Mesothelial cell of epicardium (in vitro differentiated cells): ENCODE data around the gene TXNDC15. TPM values are rescaled to one million over a fixed set of nuclear protein-coding genes. Genes with fewer than 3 reads are reported as not detected.

Experiments
- DNase-seq, 2 experiments: peaks; one replicate each; pipeline ENCODE4 v3.0.0; 2021; ENCODE audit warnings: low spot score in 2 of 2; ENCODE audit not compliant: unreplicated experiment in 2 of 2
- H3K27ac Mint-ChIP-seq: 2 replicates; pipeline ENCODE4 v1.8.0; 2021; ENCODE audit warnings: mixed read lengths
- H3K27me3 Mint-ChIP-seq: 2 replicates; pipeline ENCODE4 v1.8.0; 2021; ENCODE audit warnings: low read depth, mixed read lengths
- H3K36me3 Mint-ChIP-seq: 2 replicates; pipeline ENCODE4 v1.8.0; 2021; ENCODE audit warnings: mixed read lengths
- H3K4me1 Mint-ChIP-seq: 2 replicates; pipeline ENCODE4 v1.8.0; 2021; ENCODE audit warnings: mixed read lengths
- H3K4me3 Mint-ChIP-seq: 2 replicates; pipeline ENCODE4 v1.8.0; 2021; ENCODE audit warnings: mild to moderate bottlenecking, moderate library complexity, mixed read lengths
- H3K9me3 Mint-ChIP-seq: 2 replicates; pipeline ENCODE4 v1.8.0; 2021; ENCODE audit warnings: mixed read lengths
- CTCF ChIP-seq: fragments of 200-600 bp; sonication (generic); IDR thresholded peaks from one replicate; pipeline ENCODE4 v1.5.0; 2021; ENCODE audit warnings: antibody characterized with exemption; ENCODE audit not compliant: unreplicated experiment
- total RNA-seq: library from RNA; stranded (reverse); gene quantifications from 3 replicates; pipeline ENCODE4 v1.2.1, GENCODE V29; 2021

The TXNDC15 gene
- total RNA-seq, 1 donor from 2014 or later = 48.9 TPM

DNA sequence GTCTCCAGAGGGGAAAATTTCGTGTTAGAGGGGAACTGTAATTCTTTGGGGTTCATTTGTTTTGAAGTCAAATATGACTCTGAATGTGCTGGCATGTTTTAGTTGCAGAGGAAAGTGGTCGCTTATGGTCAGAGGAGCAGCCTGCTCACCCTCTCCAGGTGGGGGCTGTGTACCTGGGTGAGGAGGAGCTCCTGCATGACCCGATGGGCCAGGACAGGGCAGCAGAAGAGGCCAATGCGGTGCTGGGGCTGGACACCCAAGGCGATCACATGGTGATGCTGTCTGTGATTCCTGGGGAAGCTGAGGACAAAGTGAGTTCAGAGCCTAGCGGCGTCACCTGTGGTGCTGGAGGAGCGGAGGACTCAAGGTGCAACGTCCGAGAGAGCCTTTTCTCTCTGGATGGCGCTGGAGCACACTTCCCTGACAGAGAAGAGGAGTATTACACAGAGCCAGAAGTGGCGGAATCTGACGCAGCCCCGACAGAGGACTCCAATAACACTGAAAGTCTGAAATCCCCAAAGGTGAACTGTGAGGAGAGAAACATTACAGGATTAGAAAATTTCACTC, 13.5 kb downstream of the TXNDC15 start:
- Mint-ChIP-seq H3K4me1 (no peaks in the 10 kb centered on the region), H3K9me3 (peaks cover 7% of the 10 kb centered on the region), H3K27me3 (no peaks in the 10 kb centered on the region), H3K4me3 (no peak overlapping the region), H3K36me3 (peaks cover 47% of the 10 kb centered on the region), H3K27ac (no peak overlapping the region)
- no peak for TF ChIP-seq CTCF
- no peak for DNase-seq

- Mint-ChIP-seq H3K9me3 (peaks cover 7% of the 10 kb centered on the region), H3K4me3 (no peak overlapping the region), H3K27ac (no peak overlapping the region), H3K27me3 (no peaks in the 10 kb centered on the region), H3K4me1 (no peaks in the 10 kb centered on the region), H3K36me3 (peaks cover 55% of the 10 kb centered on the region)
- no peak for DNase-seq
- TF ChIP-seq CTCF = no peak
Measured at GRCh38 chr5:134889335-134889734, 15.2 kb downstream of the TXNDC15 start.

GRCh38 chr5:134891473-134891872, 17.3 kb downstream of the TXNDC15 start:
- Mint-ChIP-seq H3K27me3 (no peaks in the 10 kb centered on the region), H3K4me1 (no peaks in the 10 kb centered on the region), H3K27ac (no peak overlapping the region), H3K4me3 (no peak overlapping the region), H3K9me3 (peaks cover 7% of the 10 kb centered on the region), H3K36me3 (peaks cover 56% of the 10 kb centered on the region)
- DNase-seq = no peak
- no peak for TF ChIP-seq CTCF

GRCh38 chr5:134892282-134892681, 18.1 kb downstream of the TXNDC15 start:
- no peak for TF ChIP-seq CTCF
- no peak for DNase-seq
- peaks cover 7% of the 10 kb centered on the region for H3K9me3 Mint-ChIP-seq
- H3K27me3 Mint-ChIP-seq = no peaks in the 10 kb centered on the region
- no peaks in the 10 kb centered on the region for H3K4me1 Mint-ChIP-seq
- H3K36me3 Mint-ChIP-seq = peaks cover 56% of the 10 kb centered on the region
- no peak overlapping the region for H3K4me3 Mint-ChIP-seq
- no peak overlapping the region for H3K27ac Mint-ChIP-seq

GRCh38 chr5:134892926-134893325, 18.8 kb downstream of the TXNDC15 start:
- no peaks in the 10 kb centered on the region for H3K27me3 Mint-ChIP-seq
- H3K9me3 Mint-ChIP-seq = peaks cover 7% of the 10 kb centered on the region
- no peak overlapping the region for H3K27ac Mint-ChIP-seq
- no peak overlapping the region for H3K4me3 Mint-ChIP-seq
- DNase-seq = no peak
- H3K36me3 Mint-ChIP-seq = peaks cover 50% of the 10 kb centered on the region
- H3K4me1 Mint-ChIP-seq = no peaks in the 10 kb centered on the region
- no peak for TF ChIP-seq CTCF
